ENCODE results near the gene PAK6. TPM values are rescaled to one million over a fixed set of nuclear protein-coding genes. Genes with fewer than 3 reads are reported as not detected.
A peak's percentile ranks its signal among the peaks of the same experiment; 100 is the strongest.

Gene PAK6
- total RNA-seq, 5 donors from 2014 or later (not counting 1 experiment from before 2014, with no cell fraction given), result 0.28 to 2.1 (median 1.4) TPM; not detected in 2

- peaks cover 5 to 27% of the 10 kb centered on the region in 2 experiments for H3K4me1 ChIP-seq (ENCODE audit: control insufficient read depth in 1 of 2, extremely low read depth in 1 of 2, insufficient read depth in 2 of 2, low read length in 2 of 2)
- H3K36me3 ChIP-seq (ENCODE audit: control insufficient read depth in 2 of 2, extremely low read depth in 1 of 2, insufficient read depth in 1 of 2, low read length in 1 of 2), result no peaks in the 10 kb centered on the region
- Mint-ChIP-seq H3K9me3 (no peaks in the 10 kb centered on the region), H3K27me3 (peaks cover 0 to 11% of the 10 kb centered on the region in 2 donors), H3K4me1 (peaks cover 23 to 26% (median 25%) of the 10 kb centered on the region in 3 donors), H3K27ac (no peak overlapping the region), H3K36me3 (no peaks in the 10 kb centered on the region), H3K4me3 (no peak overlapping the region)
- H3K9me3 ChIP-seq, result no peaks in the 10 kb centered on the region
- ChIA-PET POLR2A (interaction anchor here in 1 of 2 donors (1.2 kb wide), 1 partner anchor 14 kb away, joined by 3 read pairs; no protein-coding TSS in a partner anchor), CTCF (interaction anchor here (0.6 to 2.8 kb wide), 12 partner anchors 10 to 18 kb away, joined by 3 to 23 read pairs (median 4); partner anchors contain the start of gene PLCB2 (in 2 of the 2))
- H3K27me3 ChIP-seq (replicated peaks in 1 of 2; ENCODE audit: control insufficient read depth in 2 of 2, extremely low read depth in 1 of 2, insufficient read depth in 2 of 2, low read length in 1 of 2), result no peaks in the 10 kb centered on the region
- H3K27ac ChIP-seq (ENCODE audit: low read length), result no peak overlapping the region
- no peak overlapping the region for H3K4me3 ChIP-seq (ENCODE audit: control insufficient read depth in 1 of 2, extremely low read depth in 1 of 2, low read length in 1 of 2)
- WGBS (ENCODE audit: insufficient coverage), result 100% methylated on average over 1 of the region's 1 CpG
- DNase-seq (no peak), ATAC-seq (replicated peaks in 1 of 4) (no peak)
These were observed 81.5 kb downstream of the PAK6 start for GRCh38 chr15:40320409-40320808.

- peak; percentile 16 to 26 (median 20) for ATAC-seq (replicated peaks in 1 of 4)
- H3K9me3 ChIP-seq, result no peaks in the 10 kb centered on the region
- H3K36me3 ChIP-seq (ENCODE audit: control insufficient read depth in 2 of 2, extremely low read depth in 1 of 2, insufficient read depth in 1 of 2, low read length in 1 of 2), result no peaks in the 10 kb centered on the region
- H3K4me3 ChIP-seq (ENCODE audit: control insufficient read depth in 1 of 2, extremely low read depth in 1 of 2, low read length in 1 of 2), result no peak overlapping the region
- H3K36me3 Mint-ChIP-seq, result no peaks in the 10 kb centered on the region
- peaks cover 27 to 31% (median 31%) of the 10 kb centered on the region in 3 donors for H3K4me1 Mint-ChIP-seq
- H3K9me3 Mint-ChIP-seq, result no peaks in the 10 kb centered on the region
- peak overlapping the region in 2 of 3 donors; percentile 28 to 35 for H3K4me3 Mint-ChIP-seq
- no CpG with 5 or more reads among the region's 2 CpGs for WGBS (ENCODE audit: insufficient coverage)
- ChIA-PET POLR2A (no interaction called here), CTCF (interaction anchor here (0.6 to 2.8 kb wide), 15 partner anchors 9 to 216 kb away, joined by 3 to 23 read pairs (median 5); partner anchors contain the start of gene PLCB2 (in 2 of the 2))
- peaks cover 5 to 29% of the 10 kb centered on the region in 2 experiments for H3K4me1 ChIP-seq (ENCODE audit: control insufficient read depth in 1 of 2, extremely low read depth in 1 of 2, insufficient read depth in 2 of 2, low read length in 2 of 2)
- peaks cover 0 to 11% of the 10 kb centered on the region in 2 donors for H3K27me3 Mint-ChIP-seq
- DNase-seq, result peak in 29 of 35 experiments; percentile 31 to 79 (median 50)
- peak overlapping the region; percentile 12 to 62 for H3K27ac Mint-ChIP-seq
- no peak overlapping the region for H3K27ac ChIP-seq (ENCODE audit: low read length)
- H3K27me3 ChIP-seq (replicated peaks in 1 of 2; ENCODE audit: control insufficient read depth in 2 of 2, extremely low read depth in 1 of 2, insufficient read depth in 2 of 2, low read length in 1 of 2), result no peaks in the 10 kb centered on the region
These were observed 82.1 kb downstream of the PAK6 start for GRCh38 chr15:40320931-40321371.

- Mint-ChIP-seq H3K4me1 (peaks cover 32 to 34% (median 32%) of the 10 kb centered on the region in 3 donors), H3K36me3 (no peaks in the 10 kb centered on the region), H3K27ac (peak overlapping the region; percentile 76 to 83), H3K4me3 (peak overlapping the region; percentile 63 to 81 (median 77)), H3K9me3 (no peaks in the 10 kb centered on the region), H3K27me3 (peaks cover 0 to 9% of the 10 kb centered on the region in 2 donors)
- WGBS (ENCODE audit: insufficient coverage), result 76% methylated on average over 26 of the region's 26 CpGs
- Histone ChIP-seq H3K27me3 (replicated peaks in 1 of 2; ENCODE audit: control insufficient read depth in 2 of 2, extremely low read depth in 1 of 2, insufficient read depth in 2 of 2, low read length in 1 of 2) (no peaks in the 10 kb centered on the region), H3K27ac (ENCODE audit: low read length) (peak overlapping the region; percentile 55), H3K9me3 (no peaks in the 10 kb centered on the region), H3K36me3 (ENCODE audit: control insufficient read depth in 2 of 2, extremely low read depth in 1 of 2, insufficient read depth in 1 of 2, low read length in 1 of 2) (no peaks in the 10 kb centered on the region), H3K4me1 (ENCODE audit: control insufficient read depth in 1 of 2, extremely low read depth in 1 of 2, insufficient read depth in 2 of 2, low read length in 2 of 2) (peaks cover 5 to 32% of the 10 kb centered on the region in 2 experiments), H3K4me3 (ENCODE audit: control insufficient read depth in 1 of 2, extremely low read depth in 1 of 2, low read length in 1 of 2) (peak overlapping the region; percentile 46 to 58)
- ATAC-seq (replicated peaks in 1 of 4) (peak in 1 of 4 experiments; percentile 0), DNase-seq (peak in 1 of 35 experiments; percentile 19)
- ChIA-PET POLR2A (interaction anchor here (0.8 to 1.2 kb wide), 4 partner anchors 11 to 246 kb away, joined by 3 to 5 read pairs (median 3); partner anchors contain the start of gene RPUSD2 (in 1 of the 2)), CTCF (interaction anchor here (0.6 to 2.0 kb wide), 14 partner anchors 9 to 95 kb away, joined by 3 to 35 read pairs (median 4); partner anchors contain the start of genes PLCB2 (in 2 of the 2) and CCDC9B (in 1 of the 2))
These were observed 83.8 kb downstream of the PAK6 start for GRCh38 chr15:40322531-40323238.

- Histone ChIP-seq H3K27ac (ENCODE audit: low read length) (peak within 1 kb of the TSS; percentile 55), H3K4me3 (ENCODE audit: control insufficient read depth in 1 of 2, extremely low read depth in 1 of 2, low read length in 1 of 2) (peak within 1 kb of the TSS; percentile 50 to 58), H3K27me3 (replicated peaks in 1 of 2; ENCODE audit: control insufficient read depth in 2 of 2, extremely low read depth in 1 of 2, insufficient read depth in 2 of 2, low read length in 1 of 2) (no peaks in the 10 kb centered on the region), H3K9me3 (no peaks in the 10 kb centered on the region), H3K4me1 (ENCODE audit: control insufficient read depth in 1 of 2, extremely low read depth in 1 of 2, insufficient read depth in 2 of 2, low read length in 2 of 2) (peaks cover 6 to 32% of the 10 kb centered on the region in 2 experiments), H3K36me3 (ENCODE audit: control insufficient read depth in 2 of 2, extremely low read depth in 1 of 2, insufficient read depth in 1 of 2, low read length in 1 of 2) (no peaks in the 10 kb centered on the region)
- WGBS (ENCODE audit: insufficient coverage), result under 1% methylated on average over 102 of the region's 103 CpGs
- Mint-ChIP-seq H3K4me1 (peaks cover 34% of the 10 kb centered on the region in 3 donors), H3K36me3 (no peaks in the 10 kb centered on the region), H3K4me3 (peak within 1 kb of the TSS; percentile 76 to 81 (median 77)), H3K27ac (peak within 1 kb of the TSS; percentile 76 to 83), H3K27me3 (peaks cover 0 to 5% of the 10 kb centered on the region in 2 donors), H3K9me3 (no peaks in the 10 kb centered on the region)
- ChIA-PET POLR2A (interaction anchor here (0.8 to 1.2 kb wide), 4 partner anchors 11 to 246 kb away, joined by 3 to 5 read pairs (median 3); partner anchors contain the start of gene RPUSD2 (in 1 of the 2)), CTCF (interaction anchor here (0.6 to 2.0 kb wide), 15 partner anchors 10 to 145 kb away, joined by 3 to 35 read pairs (median 4); partner anchors contain the start of genes PLCB2 (in 2 of the 2) and CCDC9B (in 1 of the 2))
- ATAC-seq (replicated peaks in 1 of 4), result peak; percentile 87 to 90 (median 88)
- peak; percentile 79 to 95 (median 89) for DNase-seq
These were observed 84.5 kb downstream of the PAK6 start, which contains the start of gene INAFM2 for GRCh38 chr15:40323239-40323952. TSS of gene INAFM2 (plus strand) at chr15:40323692. CDS start at chr15:40324056, 364 bp downstream.

GRCh38 chr15:40323953-40324937 is 85.4 kb downstream of the PAK6 start:
- WGBS (ENCODE audit: insufficient coverage), result under 1% methylated on average over 80 of the region's 101 CpGs
- H3K9me3 ChIP-seq, result no peaks in the 10 kb centered on the region
- Mint-ChIP-seq H3K36me3 (no peaks in the 10 kb centered on the region), H3K4me3 (peak overlapping the region; percentile 74 to 80 (median 76)), H3K27me3 (peaks cover 0 to 5% of the 10 kb centered on the region in 2 donors), H3K9me3 (no peaks in the 10 kb centered on the region), H3K4me1 (peaks cover 34 to 36% (median 35%) of the 10 kb centered on the region in 3 donors), H3K27ac (peak overlapping the region in 1 of 2 donors; percentile 6)
- peaks cover 9 to 32% of the 10 kb centered on the region in 2 experiments for H3K4me1 ChIP-seq (ENCODE audit: control insufficient read depth in 1 of 2, extremely low read depth in 1 of 2, insufficient read depth in 2 of 2, low read length in 2 of 2)
- CTCF ChIA-PET, result interaction anchor here (0.6 to 5.1 kb wide), 13 partner anchors 8 to 104 kb away, joined by 3 to 35 read pairs (median 4); partner anchors contain the start of gene PLCB2 (in 1 of the 2)
- POLR2A ChIA-PET, result interaction anchor here in 1 of 2 donors (0.7 to 0.9 kb wide), 2 partner anchors 16 to 60 kb away, joined by 3 to 6 read pairs; partner anchors contain the start of gene PLCB2
- no peaks in the 10 kb centered on the region for H3K27me3 ChIP-seq (replicated peaks in 1 of 2; ENCODE audit: control insufficient read depth in 2 of 2, extremely low read depth in 1 of 2, insufficient read depth in 2 of 2, low read length in 1 of 2)
- H3K27ac ChIP-seq (ENCODE audit: low read length), result no peak overlapping the region
- H3K36me3 ChIP-seq (ENCODE audit: control insufficient read depth in 2 of 2, extremely low read depth in 1 of 2, insufficient read depth in 1 of 2, low read length in 1 of 2), result no peaks in the 10 kb centered on the region
- peak overlapping the region; percentile 45 to 50 for H3K4me3 ChIP-seq (ENCODE audit: control insufficient read depth in 1 of 2, extremely low read depth in 1 of 2, low read length in 1 of 2)
- peak; percentile 1 to 21 (median 12) for ATAC-seq (replicated peaks in 1 of 4)
- peak in 20 of 35 experiments; percentile 13 to 65 (median 38) for DNase-seq
